SK-N-SH (cell line): ENCODE results near the gene MAGI2. TPM values are rescaled to one million over a fixed set of nuclear protein-coding genes. Genes with fewer than 3 reads are reported as not detected.

Experiments used
- CTCF ChIA-PET: fragments of 300-600, 350-600 bp; formaldehyde crosslinking; extraction: SDS; loops from one replicate; lab custom pipeline; 2021; lab: Yijun Ruan, JAX
- POLR2A ChIA-PET: fragments of 350-600 bp; sonication (Branson Sonifier 250); formaldehyde crosslinking; extraction: SDS; loops from one replicate; lab custom pipeline; 2020; ENCODE audit warnings: antibody characterized with exemption, inconsistent platforms; lab: Yijun Ruan, JAX
- DNase-seq: peaks from one replicate; pipeline ENCODE4 v3.0.0; 2012
- H2AFZ ChIP-seq: fragments of 200-600 bp; sonication (generic); 2 replicates; pipeline ENCODE4 v1.8.1; 2016; ENCODE audit warnings: antibody characterized with exemption, mild to moderate bottlenecking, low read depth
- H3F3A ChIP-seq: fragments of 200-600 bp; sonication (generic); replicated peaks from 2 replicates; pipeline ENCODE3; 2016; ENCODE audit warnings: antibody characterized with exemption, mild to moderate bottlenecking; ENCODE audit not compliant: insufficient read depth
- H3K27ac ChIP-seq, 2 experiments: fragments of 200-500 bp in 1 of 2; fragments of 200-600 bp in 1 of 2; sonication (Bioruptor generic) in 1 of 2; sonication (generic), shearing (Covaris generic) in 1 of 2; 2 replicates each; pipeline versions ENCODE4 v1.5.1 to v1.6.1; 2014 to 2016; ENCODE audit warnings: low read depth in 2 of 2, inconsistent platforms in 1 of 2, low read length in 1 of 2, mild to moderate bottlenecking in 1 of 2, mixed read lengths in 1 of 2
- H3K27me3 ChIP-seq: fragments of 200-600 bp; sonication (generic), shearing (Covaris generic); 2 replicates; pipeline ENCODE4 v1.6.1; 2016; ENCODE audit warnings: mixed run types; ENCODE audit not compliant: insufficient read depth
- H3K36me3 ChIP-seq, 2 experiments: fragments of 200-500 bp in 1 of 2; fragments of 200-600 bp in 1 of 2; sonication (Bioruptor generic) in 1 of 2; sonication (generic) in 1 of 2; replicated peaks in 1 of 2; 2 replicates each; pipeline versions ENCODE3 to v1.5.1; 2014 to 2016; ENCODE audit warnings: low read length in 1 of 2, mild to moderate bottlenecking in 1 of 2; ENCODE audit not compliant: insufficient read depth in 2 of 2, control insufficient read depth in 1 of 2
- H3K4me1 ChIP-seq, 2 experiments: fragments of 200-500 bp in 1 of 2; fragments of 200-600 bp in 1 of 2; sonication (Bioruptor generic) in 1 of 2; sonication (generic), shearing (Covaris generic) in 1 of 2; 2 replicates each; pipeline versions ENCODE4 v1.5.1 to v1.6.1; 2014 to 2016; ENCODE audit warnings: low read depth in 1 of 2, low read length in 1 of 2, mixed run types in 1 of 2; ENCODE audit not compliant: insufficient read depth in 2 of 2, control insufficient read depth in 1 of 2
- H3K4me2 ChIP-seq: fragments of 200-600 bp; sonication (generic), shearing (Covaris generic); 2 replicates; pipeline ENCODE4 v1.6.1; 2017; ENCODE audit warnings: mixed run types
- H3K4me3 ChIP-seq, 2 experiments: fragments of 200-500 bp in 1 of 2; fragments of 200-600 bp in 1 of 2; sonication (Bioruptor generic) in 1 of 2; sonication (generic), shearing (Covaris generic) in 1 of 2; 2 replicates each; pipeline versions ENCODE4 v1.5.1 to v1.8.1; 2014 to 2016; ENCODE audit warnings: low read depth in 2 of 2, inconsistent platforms in 1 of 2, low read length in 1 of 2, mild to moderate bottlenecking in 1 of 2, mixed read lengths in 1 of 2, moderate library complexity in 1 of 2
- H3K79me2 ChIP-seq: fragments of 200-600 bp; sonication (generic); 2 replicates; pipeline ENCODE4 v1.8.1; 2017; ENCODE audit warnings: mild to moderate bottlenecking; ENCODE audit not compliant: insufficient read depth
- H3K9ac ChIP-seq: fragments of 200-600 bp; sonication (generic); 2 replicates; pipeline ENCODE4 v1.6.1; 2017; ENCODE audit warnings: mixed run types
- H3K9me2 ChIP-seq: fragments of 200-600 bp; sonication (generic); 2 replicates; pipeline ENCODE4 v1.6.1; 2017; ENCODE audit warnings: mixed run types
- H3K9me3 ChIP-seq: fragments of 200-600 bp; sonication (generic); 2 replicates; pipeline ENCODE4 v1.6.1; 2017; ENCODE audit warnings: mixed run types, mild to moderate bottlenecking, moderate library complexity
- H4K20me1 ChIP-seq: fragments of 200-600 bp; sonication (generic); 2 replicates; pipeline ENCODE4 v1.6.1; 2017; ENCODE audit warnings: mild to moderate bottlenecking, mixed run types; ENCODE audit not compliant: insufficient read depth
- ELF1 ChIP-seq: IDR thresholded peaks from 2 replicates; pipeline ENCODE4 v1.4.0; 2012
- EP300 ChIP-seq, 2 experiments: IDR thresholded peaks; 2 replicates each; pipeline versions ENCODE4 v1.4.0 to v1.6.1; 2012; ENCODE audit warnings: borderline replicate concordance in 1 of 2, low read depth in 1 of 2, low read length in 1 of 2
- FOSL2 ChIP-seq: IDR thresholded peaks from 2 replicates; pipeline ENCODE4 v1.4.0; 2012; ENCODE audit warnings: low read depth, mild to moderate bottlenecking, moderate library complexity, borderline replicate concordance
- FOXJ3 ChIP-seq: sonication (generic); formaldehyde crosslinking; IDR thresholded peaks from 2 replicates; pipeline ENCODE4 v1.5.1; 2020; ENCODE audit warnings: mild to moderate bottlenecking, missing genetic modification reagents
- FOXM1 ChIP-seq: IDR thresholded peaks from 2 replicates; pipeline ENCODE4 v1.4.0; 2012; ENCODE audit warnings: low read depth, mild to moderate bottlenecking
- MXI1 ChIP-seq: IDR thresholded peaks from 2 replicates; pipeline ENCODE4 v1.6.1; 2012; ENCODE audit warnings: mild to moderate bottlenecking, low read depth, low read length, improper control_type of control experiment
- NRF1 ChIP-seq: IDR thresholded peaks from 2 replicates; pipeline ENCODE4 v1.6.1; 2012; ENCODE audit warnings: low read depth, mild to moderate bottlenecking, low read length
- RCOR1 ChIP-seq: fragments of 150-350 bp; IDR thresholded peaks from 2 replicates; pipeline ENCODE4 v1.6.1; 2017; ENCODE audit warnings: antibody characterized with exemption, low read length
- RFX5 ChIP-seq: IDR thresholded peaks from 2 replicates; pipeline ENCODE4 v1.6.1; 2012; ENCODE audit warnings: mild to moderate bottlenecking, improper control_type of control experiment, low read length
- RXRA ChIP-seq: IDR thresholded peaks from 2 replicates; pipeline ENCODE4 v1.4.0; 2012; ENCODE audit warnings: low read depth, mild to moderate bottlenecking, borderline replicate concordance
- SIN3A ChIP-seq: IDR thresholded peaks from 2 replicates; pipeline ENCODE4 v1.6.1; 2012; ENCODE audit warnings: low read depth, mild to moderate bottlenecking, low read length, moderate library complexity, borderline replicate concordance
- SMC3 ChIP-seq: IDR thresholded peaks from 2 replicates; pipeline ENCODE4 v1.6.1; 2012; ENCODE audit warnings: low read depth, low read length, improper control_type of control experiment
- TAF1 ChIP-seq: IDR thresholded peaks from 2 replicates; pipeline ENCODE4 v1.6.1; 2012; ENCODE audit warnings: low read depth, mild to moderate bottlenecking, low read length, moderate library complexity, borderline replicate concordance
- TCF12 ChIP-seq: IDR thresholded peaks from 2 replicates; pipeline ENCODE4 v1.4.0; 2012
- YY1 ChIP-seq: IDR thresholded peaks from 2 replicates; pipeline ENCODE4 v1.4.0; 2012; ENCODE audit warnings: low read depth, mild to moderate bottlenecking
- WGBS: methylation state at CpG from one replicate; pipeline ENCODE4 v1.1.6; 2017; ENCODE audit warnings: low lambda C conversion rate; 5-methylcytosine and 5-hydroxymethylcytosine counted together
- polyA plus RNA-seq, 3 experiments: library from polyadenylated mRNA; depleted of rRNA; stranded (reverse); fragments of >200 nt; gene quantifications; 2 replicates each; pipeline ENCODE4 v1.2.3, GENCODE V29; 2012
- TF ChIP-seq, protein P1 (sequence below): fragments of 150-350 bp; IDR thresholded peaks from 2 replicates; pipeline ENCODE4 v1.6.1; 2016; ENCODE audit warnings: mild to moderate bottlenecking, low read depth, low read length
- TF ChIP-seq, protein P2 (sequence below): IDR thresholded peaks from 2 replicates; pipeline ENCODE4 v1.6.1; 2012; ENCODE audit warnings: mild to moderate bottlenecking, low read depth, low read length, moderate library complexity
- TF ChIP-seq, protein P3 (sequence below): IDR thresholded peaks from 2 replicates; pipeline ENCODE4 v1.4.0; 2012; ENCODE audit warnings: low read depth, borderline replicate concordance
- TF ChIP-seq, protein P4 (sequence below): fragments of 150-350 bp; IDR thresholded peaks from 2 replicates; pipeline ENCODE4 v1.6.1; 2017; ENCODE audit warnings: antibody characterized with exemption, low read length, low read depth, borderline replicate concordance
- TF ChIP-seq, protein P5 (sequence below): IDR thresholded peaks from 2 replicates; pipeline ENCODE4 v1.4.0; 2012; ENCODE audit warnings: low read depth

MAGI2 gene
- polyA plus RNA-seq, 1 of the 3 experiments (the other 2 are of a cell fraction) = 1.1 TPM

DNA sequence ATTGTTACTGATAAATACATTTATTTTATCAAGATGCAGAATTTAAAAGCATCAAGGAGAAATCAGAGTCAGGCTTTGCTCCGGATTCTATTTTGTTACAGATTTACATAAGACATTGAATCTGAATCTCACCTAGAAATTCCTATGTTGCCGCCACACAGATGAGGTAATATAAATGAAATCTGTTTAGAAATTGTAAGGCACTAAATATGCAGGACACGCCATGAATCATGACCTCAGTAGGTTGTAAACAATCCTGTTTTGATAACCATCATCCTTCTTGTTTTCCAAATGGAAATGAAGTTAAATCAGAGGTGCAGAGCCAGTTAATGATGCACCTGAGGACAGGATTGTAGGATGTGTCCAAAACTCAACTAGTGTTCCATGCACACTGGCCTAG is 778.0 kb downstream of the MAGI2 start:
- TF ChIP-seq RCOR1 = no peak
- no peak for TF ChIP-seq FOSL2
- TF ChIP-seq, protein P1, sequence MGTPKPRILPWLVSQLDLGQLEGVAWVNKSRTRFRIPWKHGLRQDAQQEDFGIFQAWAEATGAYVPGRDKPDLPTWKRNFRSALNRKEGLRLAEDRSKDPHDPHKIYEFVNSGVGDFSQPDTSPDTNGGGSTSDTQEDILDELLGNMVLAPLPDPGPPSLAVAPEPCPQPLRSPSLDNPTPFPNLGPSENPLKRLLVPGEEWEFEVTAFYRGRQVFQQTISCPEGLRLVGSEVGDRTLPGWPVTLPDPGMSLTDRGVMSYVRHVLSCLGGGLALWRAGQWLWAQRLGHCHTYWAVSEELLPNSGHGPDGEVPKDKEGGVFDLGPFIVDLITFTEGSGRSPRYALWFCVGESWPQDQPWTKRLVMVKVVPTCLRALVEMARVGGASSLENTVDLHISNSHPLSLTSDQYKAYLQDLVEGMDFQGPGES = no peak
- TF ChIP-seq SMC3 = no peak
- TF ChIP-seq, protein P2, sequence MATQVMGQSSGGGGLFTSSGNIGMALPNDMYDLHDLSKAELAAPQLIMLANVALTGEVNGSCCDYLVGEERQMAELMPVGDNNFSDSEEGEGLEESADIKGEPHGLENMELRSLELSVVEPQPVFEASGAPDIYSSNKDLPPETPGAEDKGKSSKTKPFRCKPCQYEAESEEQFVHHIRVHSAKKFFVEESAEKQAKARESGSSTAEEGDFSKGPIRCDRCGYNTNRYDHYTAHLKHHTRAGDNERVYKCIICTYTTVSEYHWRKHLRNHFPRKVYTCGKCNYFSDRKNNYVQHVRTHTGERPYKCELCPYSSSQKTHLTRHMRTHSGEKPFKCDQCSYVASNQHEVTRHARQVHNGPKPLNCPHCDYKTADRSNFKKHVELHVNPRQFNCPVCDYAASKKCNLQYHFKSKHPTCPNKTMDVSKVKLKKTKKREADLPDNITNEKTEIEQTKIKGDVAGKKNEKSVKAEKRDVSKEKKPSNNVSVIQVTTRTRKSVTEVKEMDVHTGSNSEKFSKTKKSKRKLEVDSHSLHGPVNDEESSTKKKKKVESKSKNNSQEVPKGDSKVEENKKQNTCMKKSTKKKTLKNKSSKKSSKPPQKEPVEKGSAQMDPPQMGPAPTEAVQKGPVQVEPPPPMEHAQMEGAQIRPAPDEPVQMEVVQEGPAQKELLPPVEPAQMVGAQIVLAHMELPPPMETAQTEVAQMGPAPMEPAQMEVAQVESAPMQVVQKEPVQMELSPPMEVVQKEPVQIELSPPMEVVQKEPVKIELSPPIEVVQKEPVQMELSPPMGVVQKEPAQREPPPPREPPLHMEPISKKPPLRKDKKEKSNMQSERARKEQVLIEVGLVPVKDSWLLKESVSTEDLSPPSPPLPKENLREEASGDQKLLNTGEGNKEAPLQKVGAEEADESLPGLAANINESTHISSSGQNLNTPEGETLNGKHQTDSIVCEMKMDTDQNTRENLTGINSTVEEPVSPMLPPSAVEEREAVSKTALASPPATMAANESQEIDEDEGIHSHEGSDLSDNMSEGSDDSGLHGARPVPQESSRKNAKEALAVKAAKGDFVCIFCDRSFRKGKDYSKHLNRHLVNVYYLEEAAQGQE = no peak
- TF ChIP-seq MXI1 = no peak
- no peak for TF ChIP-seq NRF1
- no peak for TF ChIP-seq TCF12

DNA sequence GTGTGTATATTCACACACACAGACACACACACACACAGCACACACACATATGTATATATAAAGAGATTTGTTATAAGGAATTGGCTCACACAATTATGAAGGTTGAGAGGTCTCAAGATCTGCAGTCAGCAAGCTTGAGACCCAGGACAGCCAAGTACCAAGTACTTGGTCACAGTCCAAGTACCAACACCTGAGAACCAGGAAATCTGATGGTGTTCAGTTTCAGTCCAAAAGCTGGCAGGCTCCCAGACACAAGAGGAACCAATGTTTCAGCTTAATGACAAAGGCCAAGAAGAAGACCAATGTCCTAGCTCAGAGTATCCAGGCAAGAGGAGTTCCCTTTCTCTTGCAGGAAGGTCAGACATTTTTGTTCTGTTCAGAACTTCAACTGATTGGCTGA is 780.2 kb downstream of the MAGI2 start:
- Histone ChIP-seq H3K9me2 (0 out of 2 replicates have a peak, but pooled peaks cover 4% of the 10 kb centered on the region), H3F3A (no peaks in the 10 kb centered on the region), H3K27me3 (no peaks in the 10 kb centered on the region), H3K4me3 (no peak overlapping the region), H3K4me2 (no peak overlapping the region), H2AFZ (no peak overlapping the region), H3K79me2 (no peaks in the 10 kb centered on the region), H3K36me3 (no peaks in the 10 kb centered on the region), H3K9me3 (no peaks in the 10 kb centered on the region), H3K4me1 (peaks cover 0 to 4% of the 10 kb centered on the region in 2 experiments; a peak in 1 of 4 replicates), H3K27ac (no peak overlapping the region), H3K9ac (no peak overlapping the region), H4K20me1 (no peaks in the 10 kb centered on the region)
- POLR2A ChIA-PET = no interaction called here
- DNase-seq = no peak
- CTCF ChIA-PET = no interaction called here
- TF ChIP-seq FOXM1 (no peak), RXRA (no peak), RFX5 (no peak), SIN3A (no peak), TAF1 (no peak), EP300 (IDR thresholded peaks at IDR 0.05; ENCODE audit: borderline replicate concordance in 1 of 2, low read depth in 1 of 2, low read length in 1 of 2) (no peak), FOXJ3 (CRISPR knock-in tag) (no peak), YY1 (no peak), NRF1 (no peak), ELF1 (no peak)
- TF ChIP-seq, protein P3, sequence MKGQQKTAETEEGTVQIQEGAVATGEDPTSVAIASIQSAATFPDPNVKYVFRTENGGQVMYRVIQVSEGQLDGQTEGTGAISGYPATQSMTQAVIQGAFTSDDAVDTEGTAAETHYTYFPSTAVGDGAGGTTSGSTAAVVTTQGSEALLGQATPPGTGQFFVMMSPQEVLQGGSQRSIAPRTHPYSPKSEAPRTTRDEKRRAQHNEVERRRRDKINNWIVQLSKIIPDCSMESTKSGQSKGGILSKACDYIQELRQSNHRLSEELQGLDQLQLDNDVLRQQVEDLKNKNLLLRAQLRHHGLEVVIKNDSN = no peak
- TF ChIP-seq, protein P4, sequence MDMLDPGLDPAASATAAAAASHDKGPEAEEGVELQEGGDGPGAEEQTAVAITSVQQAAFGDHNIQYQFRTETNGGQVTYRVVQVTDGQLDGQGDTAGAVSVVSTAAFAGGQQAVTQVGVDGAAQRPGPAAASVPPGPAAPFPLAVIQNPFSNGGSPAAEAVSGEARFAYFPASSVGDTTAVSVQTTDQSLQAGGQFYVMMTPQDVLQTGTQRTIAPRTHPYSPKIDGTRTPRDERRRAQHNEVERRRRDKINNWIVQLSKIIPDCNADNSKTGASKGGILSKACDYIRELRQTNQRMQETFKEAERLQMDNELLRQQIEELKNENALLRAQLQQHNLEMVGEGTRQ = no peak
- TF ChIP-seq, protein P5, sequence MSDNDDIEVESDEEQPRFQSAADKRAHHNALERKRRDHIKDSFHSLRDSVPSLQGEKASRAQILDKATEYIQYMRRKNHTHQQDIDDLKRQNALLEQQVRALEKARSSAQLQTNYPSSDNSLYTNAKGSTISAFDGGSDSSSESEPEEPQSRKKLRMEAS = no peak

More for the DNA sequence above, 778.0 kb downstream of the MAGI2 start:
- H3K4me2 ChIP-seq = no peak overlapping the region
- no peak overlapping the region for H3K27ac ChIP-seq
- WGBS = 75% methylated on average over 3 of the region's 3 CpGs
- peaks cover 0 to 4% of the 10 kb centered on the region in 2 experiments; a peak in 1 of 4 replicates for H3K4me1 ChIP-seq
- no peak for DNase-seq
- H3K36me3 ChIP-seq = no peaks in the 10 kb centered on the region
- 0 out of 2 replicates have a peak, but pooled peaks cover 4% of the 10 kb centered on the region for H3K9me2 ChIP-seq
- no peak overlapping the region for H3K4me3 ChIP-seq
- H2AFZ ChIP-seq = no peak overlapping the region
- no peaks in the 10 kb centered on the region for H3K79me2 ChIP-seq
- no peaks in the 10 kb centered on the region for H3K27me3 ChIP-seq
- H3K9ac ChIP-seq = no peak overlapping the region
- no peaks in the 10 kb centered on the region for H3K9me3 ChIP-seq
- POLR2A ChIA-PET = no interaction called here
- CTCF ChIA-PET = interaction anchor here (0.7 kb wide), 2 partner anchors 88 to 598 kb away, joined by 3 to 4 read pairs; no protein-coding TSS in a partner anchor
- H4K20me1 ChIP-seq = no peaks in the 10 kb centered on the region
- no peaks in the 10 kb centered on the region for H3F3A ChIP-seq
